ENCODE data around the gene PPP3CA.

- TF ChIP-seq CTCF (conservative IDR thresholded peaks at IDR 0.05 in 1 of 2, IDR thresholded peaks at IDR 0.05 in 1 of 2; ENCODE audit: extremely low read depth in 1 of 2, insufficient read depth in 1 of 2, low read depth in 1 of 2, low read length in 2 of 2) (no peak), EZH2 (IDR thresholded peaks at IDR 0.05; ENCODE audit: borderline replicate concordance, low read length) (no peak)
Observed at GRCh38 chr4:101230801-101231426, 116.4 kb downstream of the PPP3CA start.
